Measurements from ENCODE around the gene KIF17. TPM values are rescaled to one million over a fixed set of nuclear protein-coding genes. Genes with fewer than 3 reads are reported as not detected.
"Not testable (repeated sequence)": the region's sequence is repeated elsewhere in the genome, so short reads cannot be mapped to it uniquely, and the experiment has no call there.

KIF17 gene
- total RNA-seq, 1 donor from 2014 or later = 2.5 TPM

DNA sequence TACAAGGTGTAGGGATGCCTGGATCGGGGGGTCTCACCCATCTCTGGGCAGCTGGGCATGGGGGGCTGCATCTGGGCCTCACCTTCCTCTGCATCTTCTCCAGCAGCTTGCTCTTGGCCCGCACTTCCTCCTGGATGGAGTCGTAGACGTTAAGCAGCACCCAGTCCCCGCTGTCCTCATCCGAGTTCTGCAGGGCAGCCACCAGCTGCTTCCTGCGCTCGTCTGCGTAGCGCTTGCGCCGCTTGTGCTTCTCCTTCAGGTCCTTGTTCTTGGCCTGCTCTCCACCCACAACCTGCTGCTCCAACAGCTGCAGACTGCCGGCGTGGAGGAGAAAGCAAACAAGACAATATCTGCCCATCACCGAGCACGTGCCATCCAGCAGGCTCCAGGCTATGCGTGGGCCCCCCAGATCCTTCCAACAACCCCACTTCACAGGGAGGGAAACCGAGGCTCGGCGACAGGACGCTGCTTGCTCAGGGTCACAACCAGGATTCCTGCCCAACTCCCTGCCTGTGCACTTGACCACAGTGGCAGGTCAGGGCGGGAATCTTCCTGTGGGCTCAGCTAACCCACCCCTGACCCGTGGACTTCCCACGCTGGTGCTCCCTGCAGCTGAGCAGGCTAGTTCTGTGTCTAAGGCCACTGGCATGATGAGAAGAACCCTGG is 35.1 kb downstream of the KIF17 start:
- intact Hi-C loops (cut with DNase I) = no loop called here
- no peaks in the 10 kb centered on the region for H3K9me3 ChIP-seq
- H3K4me3 ChIP-seq = no peak overlapping the region
- DNase-seq (ENCODE audit: extremely low spot score in 2 of 2) = no peak
- H3K27ac ChIP-seq = no peak overlapping the region
- no peak for TF ChIP-seq POLR2AphosphoS5 (IDR thresholded peaks at IDR 0.05; ENCODE audit: insufficient read depth in 1 of 2, low read depth in 1 of 2)
- no peak for TF ChIP-seq POLR2A (IDR thresholded peaks at IDR 0.05)
- TF ChIP-seq CTCF (IDR thresholded peaks at IDR 0.05) = no peak
- no peaks in the 10 kb centered on the region for H3K27me3 ChIP-seq
- no peaks in the 10 kb centered on the region for H3K36me3 ChIP-seq
- no peaks in the 10 kb centered on the region for H3K4me1 ChIP-seq

DNA sequence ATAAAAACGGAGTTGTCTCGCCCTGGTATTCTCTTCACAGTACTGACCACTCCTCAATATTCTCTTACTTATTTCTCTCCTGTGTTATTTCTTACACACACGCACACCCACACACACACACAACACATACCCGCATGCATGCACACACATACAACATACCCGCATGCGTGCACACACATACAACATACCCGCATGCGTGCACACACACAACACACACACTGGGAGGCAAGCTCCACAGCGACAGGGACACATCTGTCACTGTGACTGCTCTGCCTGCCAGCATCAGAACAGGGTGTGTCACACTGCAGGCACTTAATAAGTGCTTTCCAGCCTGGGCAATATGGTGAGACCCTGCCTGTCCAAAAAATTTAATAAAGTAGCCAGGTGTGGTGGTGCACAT is 35.8 kb downstream of the KIF17 start:
- H3K27ac ChIP-seq = no peak overlapping the region
- intact Hi-C loops (cut with DNase I) = no loop called here
- no peaks in the 10 kb centered on the region for H3K4me1 ChIP-seq
- H3K27me3 ChIP-seq = no peaks in the 10 kb centered on the region
- no peak overlapping the region for H3K4me3 ChIP-seq
- no peaks in the 10 kb centered on the region for H3K9me3 ChIP-seq
- TF ChIP-seq CTCF (IDR thresholded peaks at IDR 0.05) (no peak), POLR2A (IDR thresholded peaks at IDR 0.05) (no peak), POLR2AphosphoS5 (IDR thresholded peaks at IDR 0.05; ENCODE audit: insufficient read depth in 1 of 2, low read depth in 1 of 2) (no peak)
- no peak for DNase-seq (ENCODE audit: extremely low spot score in 2 of 2)
- H3K36me3 ChIP-seq = no peaks in the 10 kb centered on the region

DNA sequence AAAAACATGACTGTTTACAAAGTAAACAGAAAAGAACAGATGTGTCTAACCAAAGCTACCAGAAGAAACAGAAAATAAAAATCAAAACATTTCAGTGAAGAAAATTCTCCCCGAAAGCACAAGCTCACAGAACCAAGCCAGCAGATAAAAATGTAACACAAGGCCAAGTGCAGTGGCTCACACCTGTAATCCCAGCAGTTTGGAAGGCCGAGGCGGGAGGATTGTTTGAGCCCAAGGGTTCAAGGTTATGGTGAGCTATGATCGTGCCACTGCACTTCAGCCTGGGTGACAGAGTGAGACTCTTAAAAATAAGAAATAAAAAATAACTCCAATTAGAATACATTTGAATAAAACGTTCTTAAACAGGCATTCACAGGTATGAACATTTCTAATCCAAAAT is 37.5 kb downstream of the KIF17 start:
- TF ChIP-seq POLR2A (IDR thresholded peaks at IDR 0.05) (no peak), CTCF (IDR thresholded peaks at IDR 0.05) (no peak), POLR2AphosphoS5 (IDR thresholded peaks at IDR 0.05; ENCODE audit: insufficient read depth in 1 of 2, low read depth in 1 of 2) (no peak)
- Histone ChIP-seq H3K36me3 (no peaks in the 10 kb centered on the region), H3K27ac (no peak overlapping the region), H3K4me1 (no peaks in the 10 kb centered on the region), H3K4me3 (no peak overlapping the region), H3K27me3 (no peaks in the 10 kb centered on the region), H3K9me3 (no peaks in the 10 kb centered on the region)
- intact Hi-C loops (cut with DNase I) = no loop called here
- no peak for DNase-seq (ENCODE audit: extremely low spot score in 2 of 2)

DNA sequence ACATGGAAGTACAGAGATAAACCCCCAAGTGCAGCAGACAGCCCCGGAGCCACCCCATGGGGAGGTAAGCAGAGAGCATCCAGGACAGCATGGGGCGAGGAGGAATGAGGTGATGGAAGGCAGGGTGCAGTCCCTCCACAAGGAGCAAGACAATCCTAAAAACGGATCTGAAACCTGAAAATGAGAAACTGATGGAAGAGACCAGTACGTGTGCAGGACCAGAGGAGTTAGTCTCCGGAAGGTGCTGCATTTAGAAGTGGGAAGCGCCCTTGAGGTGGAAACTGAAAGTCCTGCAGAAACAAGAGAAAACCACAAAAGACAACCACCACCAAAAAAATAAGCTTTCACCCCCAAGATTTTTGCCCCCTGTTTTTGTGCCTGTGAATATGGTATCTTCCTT is 39.2 kb downstream of the KIF17 start:
- H3K9me3 ChIP-seq = no peaks in the 10 kb centered on the region
- no peak overlapping the region for H3K4me3 ChIP-seq
- H3K27ac ChIP-seq = no peak overlapping the region
- H3K36me3 ChIP-seq = no peaks in the 10 kb centered on the region
- H3K27me3 ChIP-seq = no peaks in the 10 kb centered on the region
- intact Hi-C loops (cut with DNase I) = no loop called here
- no peaks in the 10 kb centered on the region for H3K4me1 ChIP-seq
- DNase-seq (ENCODE audit: extremely low spot score in 2 of 2) = no peak
- TF ChIP-seq CTCF (IDR thresholded peaks at IDR 0.05) (no peak), POLR2A (IDR thresholded peaks at IDR 0.05) (no peak), POLR2AphosphoS5 (IDR thresholded peaks at IDR 0.05; ENCODE audit: insufficient read depth in 1 of 2, low read depth in 1 of 2) (no peak)

DNA sequence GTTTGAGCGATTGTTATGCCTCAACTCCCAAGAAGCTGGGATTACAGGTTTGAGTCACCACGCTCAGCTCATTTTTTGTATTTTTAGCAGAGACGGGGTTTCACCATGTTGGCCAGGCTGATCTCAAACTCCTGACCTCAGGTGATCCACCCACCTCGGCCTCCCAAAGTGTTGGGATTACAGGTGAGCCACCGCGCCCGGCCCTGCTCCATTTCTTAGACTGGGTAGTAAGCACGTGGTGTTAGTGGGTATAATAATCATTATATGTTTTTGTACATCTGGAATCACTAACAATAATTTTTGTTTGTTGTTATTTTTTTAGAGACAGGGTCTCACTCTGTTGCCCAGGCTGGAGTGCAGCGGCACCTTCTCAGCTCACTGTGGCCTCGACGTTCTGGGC is 44.2 kb downstream of the KIF17 start:
- intact Hi-C loops (cut with DNase I); H3K27ac ChIP-seq; H3K4me1 ChIP-seq; H3K27me3 ChIP-seq; H3K9me3 ChIP-seq; H3K36me3 ChIP-seq; DNase-seq (ENCODE audit: extremely low spot score in 2 of 2); H3K4me3 ChIP-seq: not testable (repeated sequence)
